GM21529 (cell line): ENCODE results near the gene ACSL6.

Source experiments
- ATAC-seq: cut with Tn5 transposase; IDR thresholded peaks from one replicate; pipeline ENCODE4 v1.9.1; 2021; ENCODE audit not compliant: unreplicated experiment

Gene ACSL6

GRCh38 chr5:132017738-132018625 lies 6.5 kb upstream of the ACSL6 start:
- no peak for ATAC-seq

- no peak for ATAC-seq
These were observed 5.9 kb upstream of the ACSL6 start for GRCh38 chr5:132017316-132017715.

- no peak for ATAC-seq
These were observed 5.3 kb upstream of the ACSL6 start for GRCh38 chr5:132016721-132017250.

- ATAC-seq: no peak
These were observed 2.3 kb upstream of the ACSL6 start for GRCh38 chr5:132013711-132014110.

- no peak for ATAC-seq
These were observed 1.7 kb upstream of the ACSL6 start for GRCh38 chr5:132013006-132013689.

GRCh38 chr5:132012371-132013005 lies 1.0 kb upstream of the ACSL6 start:
- no peak for ATAC-seq

GRCh38 chr5:132010989-132011621 lies 353 bp downstream of the ACSL6 start:
- no peak for ATAC-seq

- no peak for ATAC-seq
These were observed 841 bp downstream of the ACSL6 start for GRCh38 chr5:132010645-132010988.

- ATAC-seq: no peak
These were observed 1.6 kb downstream of the ACSL6 start for GRCh38 chr5:132009706-132010405.

GRCh38 chr5:132008961-132009680 lies 2.3 kb downstream of the ACSL6 start:
- ATAC-seq: no peak

- ATAC-seq: peak; percentile 14
These were observed 3.3 kb downstream of the ACSL6 start for GRCh38 chr5:132008163-132008473.

- ATAC-seq: peak; percentile 80
These were observed 3.9 kb downstream of the ACSL6 start for GRCh38 chr5:132007399-132008162.

- ATAC-seq: no peak
These were observed 4.9 kb downstream of the ACSL6 start for GRCh38 chr5:132006331-132007120.

GRCh38 chr5:132005591-132005990 lies 5.9 kb downstream of the ACSL6 start:
- ATAC-seq: no peak

- ATAC-seq: no peak
These were observed 7.5 kb downstream of the ACSL6 start for GRCh38 chr5:132003982-132004381.

- no peak for ATAC-seq
These were observed 8.2 kb downstream of the ACSL6 start for GRCh38 chr5:132003170-132003744.

- no peak for ATAC-seq
These were observed 8.7 kb downstream of the ACSL6 start for GRCh38 chr5:132002757-132003156.
